Stomach smooth muscle (tissue), 2 donors: ENCODE measurements around the gene MYBPC2.
A peak's percentile ranks its signal among the peaks of the same experiment; 100 is the strongest.
"Not testable (repeated sequence)": the region's sequence is repeated elsewhere in the genome, so short reads cannot be mapped to it uniquely, and the experiment has no call there.

Source experiments
- H3K27ac ChIP-seq: one replicate; pipeline ENCODE4 v1.7.0; 2013; ENCODE audit warnings: mild to moderate bottlenecking, low read length, inconsistent platforms
- H3K27me3 ChIP-seq, 2 donors: one replicate each; pipeline ENCODE4 v1.7.0; 2013; ENCODE audit warnings: low read length in 2 of 2; ENCODE audit not compliant: insufficient read depth in 2 of 2, control insufficient read depth in 1 of 2
- H3K36me3 ChIP-seq, 2 donors: one replicate each; pipeline ENCODE4 v1.7.0; 2013; ENCODE audit warnings: low read length in 2 of 2; ENCODE audit not compliant: control insufficient read depth in 2 of 2, insufficient read depth in 2 of 2
- H3K4me1 ChIP-seq: one replicate; pipeline ENCODE4 v1.7.0; 2013; ENCODE audit warnings: low read length; ENCODE audit not compliant: control insufficient read depth, insufficient read depth
- H3K4me3 ChIP-seq, 2 donors: one replicate each; pipeline ENCODE4 v1.7.0; 2013; ENCODE audit warnings: low read length in 2 of 2
- H3K9ac ChIP-seq, 2 donors: one replicate each; pipeline ENCODE4 v1.7.0; 2013; ENCODE audit warnings: low read length in 2 of 2, mild to moderate bottlenecking in 1 of 2
- H3K9me3 ChIP-seq, 2 donors: one replicate each; pipeline ENCODE4 v1.7.0; 2013; ENCODE audit warnings: low read length in 2 of 2; ENCODE audit not compliant: control insufficient read depth in 2 of 2
- donor health status: healthy.
- donor health status: Pancreatic carcinoma.

Gene MYBPC2

GRCh38 chr19:50431343-50432220 is 1.1 kb upstream of the MYBPC2 start:
- H3K27me3 ChIP-seq, result peaks cover 41 to 44% of the 10 kb centered on the region in 2 donors
- no peak overlapping the region for H3K27ac ChIP-seq

DNA sequence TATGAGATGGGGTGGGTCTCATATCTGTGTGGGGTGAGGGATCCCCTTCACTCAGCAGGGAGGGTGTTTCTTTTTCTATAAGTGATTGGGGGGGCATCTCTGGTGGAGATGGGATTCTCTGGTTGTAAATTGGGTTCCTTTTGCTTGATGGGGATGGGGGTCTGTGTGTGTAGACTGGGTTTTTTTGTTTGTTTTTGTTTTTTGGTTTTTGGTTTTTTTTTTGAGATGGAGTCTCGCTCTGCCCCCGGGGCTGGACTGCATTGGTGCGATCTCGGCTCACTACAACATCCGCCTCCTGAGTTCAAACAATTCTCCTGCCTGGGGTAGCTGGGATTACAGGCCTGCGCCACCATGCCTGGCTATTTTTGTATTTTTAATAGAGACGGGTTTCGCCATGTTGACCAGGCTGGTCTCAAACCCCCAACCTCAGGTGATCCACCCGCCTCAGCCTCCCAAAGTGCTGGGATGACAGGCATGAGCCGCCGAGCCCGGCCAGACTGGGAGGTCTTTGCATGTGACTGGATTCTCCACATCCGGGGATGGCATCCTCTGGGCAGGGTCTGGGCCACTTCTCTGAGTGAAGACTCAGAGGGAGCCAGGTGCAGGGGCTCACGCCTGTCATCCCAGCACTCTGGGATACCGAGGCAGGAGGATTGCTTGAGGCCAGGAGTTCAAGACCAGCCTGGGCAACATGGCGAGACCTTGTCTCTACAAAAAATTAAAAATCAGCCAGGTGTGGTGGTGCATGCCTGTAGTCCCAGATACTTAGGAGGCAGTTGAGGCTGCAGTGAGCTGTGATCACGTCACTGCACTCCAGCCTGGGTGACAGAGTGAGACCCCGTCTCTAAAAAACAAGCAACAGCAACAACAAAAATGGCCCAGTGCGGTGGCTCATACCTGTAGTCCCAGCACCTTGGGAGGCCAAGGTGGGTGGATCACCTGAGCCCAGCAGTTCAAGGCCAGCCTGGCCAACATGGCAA is 799 bp downstream of the MYBPC2 start:
- Histone ChIP-seq H3K27me3 (peaks cover 36 to 45% of the 10 kb centered on the region in 2 donors), H3K4me1 (peaks cover 10% of the 10 kb centered on the region), H3K4me3 (no peak overlapping the region), H3K27ac (no peak overlapping the region), H3K9me3 (no peaks in the 10 kb centered on the region), H3K9ac (no peak overlapping the region), H3K36me3 (no peaks in the 10 kb centered on the region)

More at GRCh38 chr19:50431343-50432220, 1.1 kb upstream of the MYBPC2 start:
- peaks cover 17% of the 10 kb centered on the region for H3K4me1 ChIP-seq
- no peaks in the 10 kb centered on the region for H3K9me3 ChIP-seq
- peak overlapping the region; percentile 70 to 79 for H3K4me3 ChIP-seq
- H3K9ac ChIP-seq, result peak overlapping the region; percentile 41 to 58
- no peaks in the 10 kb centered on the region for H3K36me3 ChIP-seq

- Histone ChIP-seq H3K9me3 (no peaks in the 10 kb centered on the region), H3K9ac (no peak overlapping the region), H3K27me3 (peaks cover 36 to 38% of the 10 kb centered on the region in 2 donors), H3K4me1 (peaks cover 10% of the 10 kb centered on the region), H3K36me3 (no peaks in the 10 kb centered on the region), H3K27ac (no peak overlapping the region), H3K4me3 (no peak overlapping the region)
These were observed 1.8 kb downstream of the MYBPC2 start for GRCh38 chr19:50434525-50434924.

- Histone ChIP-seq H3K36me3 (no peaks in the 10 kb centered on the region), H3K4me3 (no peak overlapping the region), H3K9ac (no peak overlapping the region), H3K4me1 (peaks cover 10% of the 10 kb centered on the region), H3K9me3 (no peaks in the 10 kb centered on the region), H3K27ac (no peak overlapping the region), H3K27me3 (peaks cover 32 to 36% of the 10 kb centered on the region in 2 donors)
These were observed 2.5 kb downstream of the MYBPC2 start for GRCh38 chr19:50435221-50435620.

DNA sequence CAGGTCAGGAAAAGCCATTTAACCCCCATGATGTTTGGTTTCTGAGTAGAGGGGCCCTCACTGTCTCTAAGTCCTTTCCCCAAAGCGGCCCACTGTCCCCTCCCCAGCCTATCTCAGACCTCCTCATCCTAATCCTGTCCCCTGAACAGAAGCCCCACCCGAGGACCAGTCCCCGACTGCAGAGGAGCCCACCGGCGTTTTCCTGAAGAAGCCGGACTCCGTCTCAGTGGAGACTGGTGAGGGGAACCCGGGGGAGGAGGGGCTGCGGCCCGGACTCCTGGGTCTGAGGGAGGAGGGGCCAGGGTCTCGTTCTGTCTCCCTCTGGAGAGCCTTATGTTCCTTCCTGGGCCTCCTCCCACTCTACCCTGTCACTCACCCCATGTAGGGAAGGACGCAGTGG is 2.9 kb downstream of the MYBPC2 start:
- Histone ChIP-seq H3K36me3 (no peaks in the 10 kb centered on the region), H3K27me3 (peaks cover 30 to 34% of the 10 kb centered on the region in 2 donors), H3K9me3 (no peaks in the 10 kb centered on the region), H3K4me1 (peaks cover 10% of the 10 kb centered on the region), H3K4me3 (no peak overlapping the region), H3K27ac (no peak overlapping the region), H3K9ac (no peak overlapping the region)

- no peak overlapping the region for H3K4me3 ChIP-seq
These were observed 5.3 kb downstream of the MYBPC2 start for GRCh38 chr19:50437862-50438449.

DNA sequence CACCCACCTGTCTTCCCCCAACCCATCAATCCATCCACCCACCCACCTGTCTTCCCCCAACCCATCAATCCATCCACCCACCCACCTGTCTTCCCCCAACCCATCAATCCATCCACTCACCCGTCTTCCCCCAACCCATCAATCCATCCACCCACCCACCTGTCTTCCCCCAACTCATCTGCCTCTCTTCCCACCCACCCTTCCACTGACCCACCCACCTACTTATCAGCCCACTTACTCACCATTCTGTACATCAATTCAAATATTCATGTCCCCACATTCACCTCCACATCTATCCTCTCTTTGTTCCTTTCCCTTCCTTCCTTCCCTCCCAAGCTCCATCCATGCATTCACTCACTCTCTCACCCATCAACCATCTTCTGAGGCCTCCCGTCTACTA is 6.4 kb downstream of the MYBPC2 start:
- H3K4me1 ChIP-seq, H3K27ac ChIP-seq, H3K9me3 ChIP-seq, H3K36me3 ChIP-seq, H3K9ac ChIP-seq, H3K4me3 ChIP-seq: not testable (repeated sequence)
- peaks cover 6 to 10% of the 10 kb centered on the region in 2 donors for H3K27me3 ChIP-seq

More at GRCh38 chr19:50437862-50438449, 5.3 kb downstream of the MYBPC2 start:
- Histone ChIP-seq H3K36me3 (no peaks in the 10 kb centered on the region), H3K9me3 (no peaks in the 10 kb centered on the region), H3K27ac (no peak overlapping the region), H3K9ac (no peak overlapping the region), H3K4me1 (no peaks in the 10 kb centered on the region), H3K27me3 (peaks cover 13 to 19% of the 10 kb centered on the region in 2 donors)

DNA sequence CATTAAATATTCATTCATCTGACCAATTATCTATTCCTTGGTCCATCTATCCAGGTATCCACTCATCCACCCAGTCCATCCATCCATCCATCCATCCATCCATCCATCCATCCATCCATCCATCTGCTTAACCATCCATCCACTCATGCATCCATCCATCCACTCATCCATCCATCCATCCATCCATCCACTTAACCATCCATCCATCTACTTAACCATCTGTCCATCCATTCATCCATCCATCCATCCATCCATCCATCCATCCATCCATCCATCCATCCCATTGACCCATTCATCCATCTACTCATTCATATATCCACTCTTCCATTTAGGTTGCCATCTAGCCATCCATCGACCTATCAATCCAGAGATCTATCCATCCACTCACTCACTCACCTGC is 11.4 kb downstream of the MYBPC2 start:
- Histone ChIP-seq H3K4me1 (no peaks in the 10 kb centered on the region), H3K9ac (no peak overlapping the region), H3K27me3 (no peaks in the 10 kb centered on the region), H3K27ac (no peak overlapping the region), H3K9me3 (peaks cover 0 to 4% of the 10 kb centered on the region in 2 donors), H3K36me3 (no peaks in the 10 kb centered on the region), H3K4me3 (no peak overlapping the region)

- H3K27ac ChIP-seq, result no peak overlapping the region
- peaks cover 0 to 4% of the 10 kb centered on the region in 2 donors for H3K9me3 ChIP-seq
- H3K27me3 ChIP-seq, result peaks cover 3 to 8% of the 10 kb centered on the region in 2 donors
- no peaks in the 10 kb centered on the region for H3K4me1 ChIP-seq
- H3K36me3 ChIP-seq, result no peaks in the 10 kb centered on the region
- H3K4me3 ChIP-seq, result no peak overlapping the region
- H3K9ac ChIP-seq, result no peak overlapping the region
These were observed 14.4 kb downstream of the MYBPC2 start for GRCh38 chr19:50447053-50447452.

DNA sequence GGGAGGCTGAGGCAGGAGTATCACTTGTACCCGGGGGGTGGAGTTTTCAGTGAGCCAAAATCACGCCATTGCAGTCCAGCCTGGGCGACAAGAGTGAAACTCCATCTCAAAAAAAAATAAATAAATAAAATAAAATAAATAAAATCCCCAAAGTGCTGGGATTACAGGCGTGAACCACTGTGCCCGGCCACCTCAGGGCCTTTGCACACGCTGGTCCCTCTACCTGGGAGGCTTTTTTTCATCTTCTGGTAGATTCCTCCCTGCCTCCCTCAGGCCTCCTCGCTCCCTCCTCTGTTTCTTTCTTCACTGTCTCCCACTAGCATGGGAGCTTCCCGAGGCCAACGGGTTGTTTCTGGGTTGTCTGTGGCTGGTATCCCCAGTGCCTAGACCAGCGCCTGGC is 15.1 kb downstream of the MYBPC2 start:
- Histone ChIP-seq H3K9me3 (peaks cover 0 to 4% of the 10 kb centered on the region in 2 donors), H3K27me3 (peaks cover 3 to 8% of the 10 kb centered on the region in 2 donors), H3K4me1 (no peaks in the 10 kb centered on the region), H3K9ac (no peak overlapping the region), H3K4me3 (no peak overlapping the region), H3K36me3 (no peaks in the 10 kb centered on the region), H3K27ac (no peak overlapping the region)
